Endothelial cell (in vitro differentiated cells): ENCODE results near the gene CAMK1. TPM values are rescaled to one million over a fixed set of nuclear protein-coding genes. Genes with fewer than 3 reads are reported as not detected.
A peak's percentile ranks its signal among the peaks of the same experiment; 100 is the strongest.

Source experiments
- DNase-seq: peaks from one replicate; pipeline ENCODE4 v3.0.0; 2021; ENCODE audit warnings: low spot score
- H3K27ac Mint-ChIP-seq: one replicate; pipeline ENCODE4 v1.8.0; 2021; ENCODE audit warnings: mixed read lengths, inconsistent platforms; ENCODE audit not compliant: unreplicated experiment
- H3K27me3 Mint-ChIP-seq: one replicate; pipeline ENCODE4 v1.8.0; 2021; ENCODE audit warnings: mild to moderate bottlenecking, moderate library complexity, mixed read lengths, inconsistent platforms; ENCODE audit not compliant: unreplicated experiment
- H3K36me3 Mint-ChIP-seq: one replicate; pipeline ENCODE4 v1.8.0; 2021; ENCODE audit warnings: mild to moderate bottlenecking, low read depth, mixed read lengths, inconsistent platforms; ENCODE audit not compliant: unreplicated experiment
- H3K4me1 Mint-ChIP-seq: one replicate; pipeline ENCODE4 v1.8.0; 2021; ENCODE audit warnings: mild to moderate bottlenecking, mixed read lengths, inconsistent platforms; ENCODE audit not compliant: unreplicated experiment
- H3K4me3 Mint-ChIP-seq: one replicate; pipeline ENCODE4 v1.8.0; 2021; ENCODE audit warnings: mild to moderate bottlenecking, mixed read lengths, inconsistent platforms; ENCODE audit not compliant: unreplicated experiment
- H3K9me3 Mint-ChIP-seq: one replicate; pipeline ENCODE4 v1.8.0; 2021; ENCODE audit warnings: mixed read lengths, inconsistent platforms; ENCODE audit not compliant: unreplicated experiment
- total RNA-seq: library from RNA; stranded (reverse); fragmentation: NEBNext Ultra II Directional; extraction: Animal tissue kit (Norgen Biotek cat#: 25700); gene quantifications from one replicate; pipeline ENCODE4 v1.2.1, GENCODE V29; 2021; ENCODE audit not compliant: unreplicated experiment
- TF ChIP-seq, protein P1 (sequence below): fragments of 200-600 bp; sonication (generic); IDR thresholded peaks from one replicate; pipeline ENCODE4 v1.5.0; 2021; ENCODE audit warnings: antibody characterized with exemption; ENCODE audit not compliant: unreplicated experiment

The CAMK1 gene
- total RNA-seq, 1 donor from 2014 or later: 6.0 TPM

DNA sequence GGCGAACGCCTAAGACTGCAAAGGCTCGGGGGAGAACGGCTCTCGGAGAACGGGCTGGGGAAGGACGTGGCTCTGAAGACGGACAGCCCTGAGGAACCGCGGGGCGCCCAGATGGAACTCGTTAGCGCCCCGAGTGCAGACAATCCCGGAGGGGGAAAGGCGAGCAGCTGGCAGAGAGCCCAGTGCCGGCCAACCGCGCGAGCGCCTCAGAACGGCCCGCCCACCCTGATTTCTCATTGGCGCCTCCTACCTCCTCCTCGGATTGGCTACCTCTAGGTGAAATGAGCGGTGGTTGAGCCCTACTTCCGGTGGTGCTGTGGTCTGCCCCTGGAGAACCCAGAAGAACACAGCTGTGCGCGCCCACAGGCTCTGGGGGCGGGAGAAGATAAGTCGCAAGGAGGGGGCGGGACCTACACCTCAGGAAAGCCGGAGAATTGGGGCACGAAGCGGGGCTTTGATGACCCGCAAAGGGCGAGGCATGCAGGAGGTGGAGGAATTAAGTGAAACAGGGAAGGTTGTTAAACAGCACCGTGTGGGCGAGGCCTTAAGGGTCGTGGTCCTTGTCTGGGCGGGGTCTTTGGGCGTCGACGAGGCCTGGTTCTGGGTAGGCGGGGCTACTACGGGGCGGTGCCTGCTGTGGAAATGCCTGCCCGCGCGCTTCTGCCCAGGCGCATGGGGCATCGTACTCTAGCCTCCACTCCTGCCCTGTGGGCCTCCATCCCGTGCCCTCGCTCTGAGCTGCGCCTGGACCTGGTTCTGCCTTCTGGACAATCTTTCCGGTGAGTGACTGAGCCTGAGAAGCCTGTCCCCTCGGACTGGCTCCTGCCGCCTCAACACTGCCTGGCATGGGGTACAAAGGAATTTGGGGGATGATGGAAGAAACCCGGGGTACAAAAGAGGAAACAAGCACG is 19.8 kb downstream of the CAMK1 start, which contains the start of gene OGG1:
OGG1 (plus strand) TSS at position 308 of the 911 bp plus-strand sequence; CDS start at position 643, 335 bp downstream.
- peak; percentile 90 for DNase-seq
- H3K27me3 Mint-ChIP-seq: peaks cover 19% of the 10 kb centered on the region
- TF ChIP-seq, protein P1, sequence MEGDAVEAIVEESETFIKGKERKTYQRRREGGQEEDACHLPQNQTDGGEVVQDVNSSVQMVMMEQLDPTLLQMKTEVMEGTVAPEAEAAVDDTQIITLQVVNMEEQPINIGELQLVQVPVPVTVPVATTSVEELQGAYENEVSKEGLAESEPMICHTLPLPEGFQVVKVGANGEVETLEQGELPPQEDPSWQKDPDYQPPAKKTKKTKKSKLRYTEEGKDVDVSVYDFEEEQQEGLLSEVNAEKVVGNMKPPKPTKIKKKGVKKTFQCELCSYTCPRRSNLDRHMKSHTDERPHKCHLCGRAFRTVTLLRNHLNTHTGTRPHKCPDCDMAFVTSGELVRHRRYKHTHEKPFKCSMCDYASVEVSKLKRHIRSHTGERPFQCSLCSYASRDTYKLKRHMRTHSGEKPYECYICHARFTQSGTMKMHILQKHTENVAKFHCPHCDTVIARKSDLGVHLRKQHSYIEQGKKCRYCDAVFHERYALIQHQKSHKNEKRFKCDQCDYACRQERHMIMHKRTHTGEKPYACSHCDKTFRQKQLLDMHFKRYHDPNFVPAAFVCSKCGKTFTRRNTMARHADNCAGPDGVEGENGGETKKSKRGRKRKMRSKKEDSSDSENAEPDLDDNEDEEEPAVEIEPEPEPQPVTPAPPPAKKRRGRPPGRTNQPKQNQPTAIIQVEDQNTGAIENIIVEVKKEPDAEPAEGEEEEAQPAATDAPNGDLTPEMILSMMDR: no peak
- H3K36me3 Mint-ChIP-seq: peaks cover 34% of the 10 kb centered on the region
- no peaks in the 10 kb centered on the region for H3K9me3 Mint-ChIP-seq
- peaks cover 31% of the 10 kb centered on the region for H3K4me1 Mint-ChIP-seq
- H3K27ac Mint-ChIP-seq: peak within 1 kb of the TSS; percentile 95
- peak within 1 kb of the TSS; percentile 98 for H3K4me3 Mint-ChIP-seq

DNA sequence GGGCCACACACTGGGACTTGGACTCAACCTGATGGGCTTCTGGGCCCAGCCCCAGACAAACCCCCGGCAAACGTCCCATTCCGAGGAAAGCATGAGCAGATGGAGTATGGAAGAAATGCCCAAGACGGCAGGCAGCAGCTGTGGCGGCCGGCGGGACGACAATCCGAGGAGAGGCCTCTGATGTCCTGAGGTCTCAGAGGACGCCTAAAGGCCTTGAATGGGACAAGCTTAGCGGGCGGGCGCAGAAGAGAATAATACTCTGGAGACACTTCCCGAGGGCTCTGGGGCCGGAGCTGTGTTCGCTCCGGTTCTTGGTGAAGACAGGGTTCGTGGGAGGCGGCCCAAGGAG is 20.5 kb downstream of the CAMK1 start:
- H3K27me3 Mint-ChIP-seq: peaks cover 17% of the 10 kb centered on the region
- no peak for DNase-seq
- peak overlapping the region; percentile 98 for H3K4me3 Mint-ChIP-seq
- no peaks in the 10 kb centered on the region for H3K9me3 Mint-ChIP-seq
- TF ChIP-seq, protein P1: no peak
- peak overlapping the region; percentile 42 for H3K27ac Mint-ChIP-seq
- peaks cover 25% of the 10 kb centered on the region for H3K4me1 Mint-ChIP-seq
- peaks cover 39% of the 10 kb centered on the region for H3K36me3 Mint-ChIP-seq

DNA sequence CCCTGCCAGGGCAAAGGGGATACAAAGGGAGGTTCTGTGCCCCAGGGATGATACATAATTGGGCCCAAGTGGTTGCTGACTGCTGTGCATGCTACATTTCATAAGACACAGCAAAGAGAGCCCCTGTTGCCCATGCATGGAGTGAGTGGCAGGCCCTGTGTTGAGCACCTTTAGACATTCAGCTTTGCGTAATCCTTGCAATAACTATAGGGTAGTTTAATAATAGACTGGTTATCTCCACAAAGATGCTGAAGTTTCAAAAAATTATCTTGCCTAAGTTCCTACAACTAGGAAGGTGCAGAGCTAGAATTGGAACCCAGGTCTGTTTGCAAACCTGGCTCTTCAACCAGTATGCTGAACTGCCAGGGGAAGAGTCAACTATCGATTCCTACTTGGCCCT is 21.7 kb downstream of the CAMK1 start:
- peak overlapping the region; percentile 48 for H3K27ac Mint-ChIP-seq
- H3K4me3 Mint-ChIP-seq: no peak overlapping the region
- peaks cover 43% of the 10 kb centered on the region for H3K36me3 Mint-ChIP-seq
- no peaks in the 10 kb centered on the region for H3K9me3 Mint-ChIP-seq
- H3K27me3 Mint-ChIP-seq: peaks cover 15% of the 10 kb centered on the region
- DNase-seq: no peak
- TF ChIP-seq, protein P1: no peak
- H3K4me1 Mint-ChIP-seq: peaks cover 23% of the 10 kb centered on the region

DNA sequence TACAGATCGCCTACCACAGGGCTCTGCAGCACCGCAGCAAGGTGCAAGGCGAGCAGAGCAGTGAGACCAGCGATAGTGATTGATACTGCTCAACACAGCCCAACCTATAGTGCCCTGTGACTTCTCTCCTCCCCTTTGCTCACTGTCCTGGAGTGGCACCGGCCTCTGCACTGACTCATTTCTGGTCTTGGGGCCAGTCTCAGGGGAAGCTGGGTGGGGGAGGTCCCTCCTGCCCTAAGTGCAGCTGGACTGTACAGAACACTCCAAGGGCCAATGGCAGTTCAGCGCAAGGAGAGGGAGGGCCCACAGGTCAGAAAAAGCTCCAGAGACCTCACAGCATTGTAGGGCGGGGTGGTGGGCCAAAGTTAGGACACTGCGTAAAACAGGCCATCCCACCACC is 22.5 kb downstream of the CAMK1 start:
- peaks cover 49% of the 10 kb centered on the region for H3K36me3 Mint-ChIP-seq
- TF ChIP-seq, protein P1: no peak
- no peak overlapping the region for H3K27ac Mint-ChIP-seq
- H3K27me3 Mint-ChIP-seq: peaks cover 15% of the 10 kb centered on the region
- H3K9me3 Mint-ChIP-seq: no peaks in the 10 kb centered on the region
- H3K4me3 Mint-ChIP-seq: peak overlapping the region; percentile 47
- peaks cover 23% of the 10 kb centered on the region for H3K4me1 Mint-ChIP-seq
- DNase-seq: no peak

DNA sequence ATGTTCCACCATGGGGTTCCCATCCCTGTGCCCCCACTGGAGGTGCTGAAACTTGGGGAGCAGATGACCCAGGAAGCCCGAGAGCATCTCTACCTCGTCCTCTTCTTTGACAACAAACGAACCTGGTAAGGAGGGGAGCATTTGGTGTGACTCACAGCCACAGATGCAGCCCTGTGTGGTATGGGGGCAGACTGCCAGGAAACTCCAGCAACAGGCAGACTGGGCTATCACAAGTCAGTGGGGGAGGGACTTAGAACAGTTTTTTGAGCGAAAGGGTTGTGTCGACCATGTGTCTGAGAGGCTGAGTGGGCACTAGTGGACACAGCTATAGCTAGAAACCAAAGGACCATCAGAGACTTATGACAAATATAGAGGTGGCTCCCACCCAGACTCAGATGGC is 23.4 kb downstream of the CAMK1 start:
- H3K9me3 Mint-ChIP-seq: no peaks in the 10 kb centered on the region
- DNase-seq: no peak
- TF ChIP-seq, protein P1: no peak
- H3K4me1 Mint-ChIP-seq: peaks cover 19% of the 10 kb centered on the region
- peak overlapping the region; percentile 83 for H3K4me3 Mint-ChIP-seq
- no peak overlapping the region for H3K27ac Mint-ChIP-seq
- peaks cover 11% of the 10 kb centered on the region for H3K27me3 Mint-ChIP-seq
- peaks cover 48% of the 10 kb centered on the region for H3K36me3 Mint-ChIP-seq
